Natural killer cell (primary cell): Measurements from ENCODE around the gene GTPBP8. TPM values are rescaled to one million over a fixed set of nuclear protein-coding genes. Genes with fewer than 3 reads are reported as not detected.

Source experiments
- ATAC-seq, 3 donors: fragments of 150-1000 bp in 2 of 3; fragments of 200-7000 bp in 1 of 3; cut with Tn5 transposase; 1 replicate in 1 of 3; 2 replicates in 2 of 3; pipeline ENCODE4 v1.10.0; 2021; ENCODE audit warnings: mild to moderate bottlenecking in 2 of 3, moderate library complexity in 2 of 3
- DNase-seq, 2 donors: peaks; one replicate each; pipeline versions ENCODE4 v3.0.0 to v3.0.0-alpha.2; 2013 to 2021; ENCODE audit warnings: mixed read lengths in 1 of 2
- H3K27ac ChIP-seq: one replicate; pipeline ENCODE4 v1.5.1; 2013; ENCODE audit warnings: mild to moderate bottlenecking, low read length
- H3K27me3 ChIP-seq: one replicate; pipeline ENCODE4 v1.6.1; 2013; ENCODE audit warnings: low read length; ENCODE audit not compliant: control insufficient read depth, insufficient read depth
- H3K36me3 ChIP-seq: one replicate; pipeline ENCODE4 v1.6.1; 2013; ENCODE audit warnings: low read length; ENCODE audit not compliant: control insufficient read depth, insufficient read depth
- H3K4me1 ChIP-seq: one replicate; pipeline ENCODE4 v1.6.1; 2013; ENCODE audit warnings: low read length; ENCODE audit not compliant: control insufficient read depth, insufficient read depth
- H3K4me3 ChIP-seq: one replicate; pipeline ENCODE4 v1.5.1; 2013; ENCODE audit warnings: low read length
- H3K9me3 ChIP-seq: one replicate; pipeline ENCODE4 v1.6.1; 2013; ENCODE audit warnings: low read length; ENCODE audit not compliant: control insufficient read depth, insufficient read depth
- H3K27ac Mint-ChIP-seq, 2 donors: one replicate each; pipeline ENCODE4 v1.8.0; 2022; ENCODE audit warnings: mild to moderate bottlenecking in 2 of 2, mixed read lengths in 2 of 2, moderate library complexity in 1 of 2
- H3K27me3 Mint-ChIP-seq, 2 donors: one replicate each; pipeline ENCODE4 v1.8.0; 2022; ENCODE audit warnings: low read depth in 2 of 2, mixed read lengths in 2 of 2
- H3K36me3 Mint-ChIP-seq: one replicate; pipeline ENCODE4 v1.8.0; 2022; ENCODE audit warnings: mixed read lengths
- H3K4me1 Mint-ChIP-seq, 2 donors: one replicate each; pipeline ENCODE4 v1.8.0; 2022; ENCODE audit warnings: mixed read lengths in 2 of 2
- H3K4me3 Mint-ChIP-seq: one replicate; pipeline ENCODE4 v1.8.0; 2022; ENCODE audit warnings: mild to moderate bottlenecking, moderate library complexity, mixed read lengths
- H3K9me3 Mint-ChIP-seq, 2 donors: one replicate each; pipeline ENCODE4 v1.8.0; 2022; ENCODE audit warnings: mixed read lengths in 2 of 2
- CTCF ChIP-seq: fragments of 200-600 bp; IDR thresholded peaks from one replicate; pipeline ENCODE4 v1.8.0; 2022; ENCODE audit warnings: antibody characterized with exemption
- WGBS: methylation state at CpG from one replicate; pipeline ENCODE4 v1.1.7; 2013; ENCODE audit warnings: missing lambda C conversion rate; ENCODE audit not compliant: insufficient coverage; 5-methylcytosine and 5-hydroxymethylcytosine counted together
- intact Hi-C: fragments of 100-400 bp; cut with micrococcal nuclease; formaldehyde crosslinking; loops from one replicate; pipeline ENCODE4 v1.14.2; 2022
- total RNA-seq, 4 donors: library from RNA; stranded (reverse); fragments of 120-200 nt in 1 of 4; gene quantifications; one replicate each; pipeline versions ENCODE4 v1.2.3 to v1.2.4, GENCODE V29; 2013 to 2022

Gene GTPBP8
- total RNA-seq, 3 donors from 2014 or later (not counting 1 experiment from before 2014, with no cell fraction given), result 16.6 to 28.6 (median 16.8) TPM

- H3K27ac ChIP-seq, result no peak overlapping the region
- DNase-seq, result peak in 1 of 2 donors; percentile 45
- no peaks in the 10 kb centered on the region for H3K9me3 ChIP-seq
- no peak for TF ChIP-seq CTCF
- Mint-ChIP-seq H3K27me3 (no peaks in the 10 kb centered on the region), H3K36me3 (peaks cover 26% of the 10 kb centered on the region), H3K4me3 (no peak overlapping the region), H3K4me1 (peaks cover 22 to 26% of the 10 kb centered on the region in 2 donors), H3K27ac (peak overlapping the region; percentile 84 to 85), H3K9me3 (no peaks in the 10 kb centered on the region)
- intact Hi-C loops, result no loop called here
- no peaks in the 10 kb centered on the region for H3K27me3 ChIP-seq
- 46% methylated on average over 2 of the region's 4 CpGs for WGBS
- no peak for ATAC-seq
- peaks cover 76% of the 10 kb centered on the region for H3K36me3 ChIP-seq
- peaks cover 11% of the 10 kb centered on the region for H3K4me1 ChIP-seq
- no peak overlapping the region for H3K4me3 ChIP-seq
Measured at GRCh38 chr3:113000691-113001090, 9.9 kb downstream of the GTPBP8 start.

GRCh38 chr3:113002037-113002436 lies 11.3 kb downstream of the GTPBP8 start:
- H3K4me1 Mint-ChIP-seq, result peaks cover 29 to 30% of the 10 kb centered on the region in 2 donors
- ATAC-seq (no peak), DNase-seq (no peak)
- peak overlapping the region; percentile 1 for H3K27ac ChIP-seq
- peaks cover 11% of the 10 kb centered on the region for H3K4me1 ChIP-seq
- H3K9me3 Mint-ChIP-seq, result no peaks in the 10 kb centered on the region
- H3K36me3 ChIP-seq, result peaks cover 83% of the 10 kb centered on the region
- no peak overlapping the region for H3K4me3 Mint-ChIP-seq
- H3K27me3 ChIP-seq, result no peaks in the 10 kb centered on the region
- TF ChIP-seq CTCF, result no peak
- intact Hi-C loops, result no loop called here
- peaks cover 29% of the 10 kb centered on the region for H3K36me3 Mint-ChIP-seq
- no peaks in the 10 kb centered on the region for H3K9me3 ChIP-seq
- H3K27me3 Mint-ChIP-seq, result no peaks in the 10 kb centered on the region
- no peak overlapping the region for H3K4me3 ChIP-seq
- peak overlapping the region; percentile 84 to 85 for H3K27ac Mint-ChIP-seq

- DNase-seq (peak in 1 of 2 donors; percentile 66), ATAC-seq (peak; percentile 80 to 85 (median 82))
- H3K4me3 ChIP-seq, result no peak overlapping the region
- H3K4me3 Mint-ChIP-seq, result no peak overlapping the region
- H3K36me3 Mint-ChIP-seq, result peaks cover 33% of the 10 kb centered on the region
- TF ChIP-seq CTCF, result no peak
- H3K27me3 Mint-ChIP-seq, result no peaks in the 10 kb centered on the region
- H3K27ac Mint-ChIP-seq, result peak overlapping the region; percentile 84 to 85
- peaks cover 85% of the 10 kb centered on the region for H3K36me3 ChIP-seq
- no peaks in the 10 kb centered on the region for H3K9me3 Mint-ChIP-seq
- peak overlapping the region; percentile 1 for H3K27ac ChIP-seq
- H3K9me3 ChIP-seq, result no peaks in the 10 kb centered on the region
- no peaks in the 10 kb centered on the region for H3K27me3 ChIP-seq
- intact Hi-C loops, result no loop called here
- H3K4me1 Mint-ChIP-seq, result peaks cover 30 to 35% of the 10 kb centered on the region in 2 donors
- H3K4me1 ChIP-seq, result peaks cover 11% of the 10 kb centered on the region
Measured at GRCh38 chr3:113002679-113003078, 11.9 kb downstream of the GTPBP8 start.

DNA sequence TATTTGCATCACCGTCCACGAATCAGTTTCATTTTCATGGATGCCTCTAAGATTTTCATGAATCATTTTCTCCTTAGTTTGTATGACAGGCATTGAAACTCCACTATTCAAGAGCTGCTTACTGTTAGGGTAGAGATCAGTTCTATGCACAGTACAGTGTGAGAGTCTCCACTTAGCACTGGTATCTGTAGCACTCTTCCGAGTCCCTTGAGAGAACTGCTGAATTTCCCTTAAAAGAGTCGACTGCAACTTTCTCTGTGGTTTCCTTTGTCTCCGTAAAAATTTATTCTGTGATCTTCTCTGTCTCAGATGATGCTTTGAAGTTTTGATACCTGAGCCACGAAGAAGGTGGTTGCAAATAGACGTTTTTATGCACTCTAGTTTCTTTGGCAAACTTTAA lies 14.8 kb downstream of the GTPBP8 start:
- Histone ChIP-seq H3K36me3 (peaks cover 88% of the 10 kb centered on the region), H3K4me1 (peaks cover 11% of the 10 kb centered on the region), H3K27ac (peak overlapping the region; percentile 13), H3K27me3 (no peaks in the 10 kb centered on the region), H3K9me3 (no peaks in the 10 kb centered on the region), H3K4me3 (no peak overlapping the region)
- peaks cover 35 to 46% of the 10 kb centered on the region in 2 donors for H3K4me1 Mint-ChIP-seq
- DNase-seq (peak in 1 of 2 donors; percentile 81), ATAC-seq (peak; percentile 41 to 59 (median 55))
- intact Hi-C loops, result no loop called here
- 53% methylated on average over 7 of the region's 7 CpGs for WGBS
- peak overlapping the region; percentile 84 to 85 for H3K27ac Mint-ChIP-seq
- no peaks in the 10 kb centered on the region for H3K27me3 Mint-ChIP-seq
- peak overlapping the region; percentile 3 for H3K4me3 Mint-ChIP-seq
- peaks cover 42% of the 10 kb centered on the region for H3K36me3 Mint-ChIP-seq
- H3K9me3 Mint-ChIP-seq, result no peaks in the 10 kb centered on the region
- TF ChIP-seq CTCF, result no peak
